DND-41 (cell line): Measurements from ENCODE around the gene C10orf105.

Experiments
- CTCF ChIP-seq: IDR thresholded peaks from 2 replicates; pipeline ENCODE4 v1.5.1; 2012; ENCODE audit warnings: borderline replicate concordance, low read length, moderate library complexity, mild to moderate bottlenecking; ENCODE audit not compliant: poor library complexity, severe bottlenecking; ENCODE audit errors: extremely low read depth
- EZH2 ChIP-seq: IDR thresholded peaks from 3 replicates; pipeline ENCODE4 v1.6.1; 2012; ENCODE audit warnings: borderline replicate concordance, low read depth, mild to moderate bottlenecking, moderate library complexity, low read length, inconsistent platforms; ENCODE audit not compliant: severe bottlenecking

- no peak for TF ChIP-seq EZH2
- no peak for TF ChIP-seq CTCF
Observed at GRCh38 chr10:71692598-71693306, 26.8 kb downstream of the C10orf105 start.
